Parathyroid adenoma (tissue), 2 donors: ENCODE measurements around the gene MATN4.

Experiments used
- H2AFZ ChIP-seq: fragments of 300-600 bp; sonication (generic); one replicate; pipeline ENCODE4 v1.7.0; 2017; ENCODE audit warnings: antibody characterized with exemption, mild to moderate bottlenecking
- H3K27ac ChIP-seq: fragments of 300-600 bp; sonication (generic); one replicate; pipeline ENCODE4 v1.7.0; 2017
- H3K27me3 ChIP-seq: fragments of 300-600 bp; sonication (generic); one replicate; pipeline ENCODE4 v1.7.0; 2017; ENCODE audit warnings: low read length; ENCODE audit not compliant: control insufficient read depth, insufficient read depth
- H3K36me3 ChIP-seq: fragments of 300-600 bp; sonication (generic); one replicate; pipeline ENCODE4 v1.7.0; 2017; ENCODE audit warnings: low read length; ENCODE audit not compliant: control insufficient read depth, insufficient read depth
- H3K4me1 ChIP-seq: fragments of 300-600 bp; sonication (generic); one replicate; pipeline ENCODE4 v1.7.0; 2017; ENCODE audit warnings: control low read depth
- H3K4me2 ChIP-seq: fragments of 300-600 bp; sonication (generic); one replicate; pipeline ENCODE4 v1.7.0; 2017; ENCODE audit warnings: low read length
- H3K4me3 ChIP-seq: fragments of 300-600 bp; sonication (generic); one replicate; pipeline ENCODE4 v1.7.0; 2017; ENCODE audit warnings: low read depth, low read length
- H3K79me2 ChIP-seq: fragments of 300-600 bp; sonication (generic); one replicate; pipeline ENCODE4 v1.7.0; 2017; ENCODE audit warnings: control low read depth
- H3K9ac ChIP-seq: fragments of 300-600 bp; sonication (generic); one replicate; pipeline ENCODE4 v1.7.0; 2017; ENCODE audit warnings: mild to moderate bottlenecking
- H3K9me3 ChIP-seq: fragments of 300-600 bp; sonication (generic); one replicate; pipeline ENCODE4 v1.7.0; 2017; ENCODE audit warnings: low read length; ENCODE audit not compliant: control insufficient read depth
- TF ChIP-seq, protein P1 (sequence below): fragments of 300-600 bp; sonication (generic); IDR thresholded peaks from one replicate; pipeline ENCODE4 v1.7.0; 2017; ENCODE audit warnings: antibody characterized with exemption, mild to moderate bottlenecking
- donor health status: primary hyperparathyroidism.

MATN4 gene

DNA sequence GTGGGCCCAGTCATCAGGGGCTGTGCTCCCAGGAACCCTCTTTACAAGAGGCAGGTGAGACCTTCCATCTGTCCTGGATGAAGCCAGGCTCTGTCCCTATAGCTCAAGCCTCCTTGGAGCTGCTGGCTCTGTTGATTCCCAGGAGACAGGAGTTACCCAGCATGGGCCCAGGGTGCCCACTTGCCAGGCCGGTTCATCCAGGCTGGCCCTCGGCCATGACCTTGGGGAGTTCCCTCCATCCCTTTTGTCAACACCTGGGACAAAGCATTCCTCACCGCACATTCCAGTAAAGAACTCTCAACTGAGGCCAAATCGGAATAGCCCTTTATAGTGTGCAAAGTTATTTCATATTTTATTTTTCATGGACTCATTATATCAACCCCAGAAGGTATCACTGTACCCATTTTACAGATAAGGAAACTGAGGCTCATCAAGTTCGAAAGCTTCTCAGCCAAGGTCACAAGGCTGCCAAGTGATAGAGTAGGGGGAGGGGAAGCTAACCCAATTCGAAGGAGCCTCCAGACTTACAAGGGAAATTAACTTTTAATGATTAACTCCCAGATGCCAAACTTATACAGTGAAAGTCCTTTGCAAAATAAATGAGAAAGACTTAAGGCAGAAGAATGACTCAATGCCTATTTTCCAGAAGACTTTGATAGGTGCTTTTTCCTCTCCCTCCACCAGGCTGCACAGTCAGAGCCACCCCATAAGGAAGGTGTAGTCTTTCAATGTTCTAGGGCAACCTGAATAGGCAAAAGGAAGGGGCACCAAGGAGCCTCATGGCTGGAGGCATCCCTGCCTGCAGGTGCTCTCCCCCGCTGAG lies 21.6 kb upstream of the MATN4 start:
- Histone ChIP-seq H3K4me3 (no peak overlapping the region), H3K4me1 (no peaks in the 10 kb centered on the region), H2AFZ (no peak overlapping the region), H3K9me3 (no peaks in the 10 kb centered on the region), H3K27me3 (no peaks in the 10 kb centered on the region), H3K27ac (no peak overlapping the region), H3K4me2 (no peak overlapping the region), H3K79me2 (no peaks in the 10 kb centered on the region), H3K9ac (no peak overlapping the region), H3K36me3 (no peaks in the 10 kb centered on the region)
- TF ChIP-seq, protein P1, sequence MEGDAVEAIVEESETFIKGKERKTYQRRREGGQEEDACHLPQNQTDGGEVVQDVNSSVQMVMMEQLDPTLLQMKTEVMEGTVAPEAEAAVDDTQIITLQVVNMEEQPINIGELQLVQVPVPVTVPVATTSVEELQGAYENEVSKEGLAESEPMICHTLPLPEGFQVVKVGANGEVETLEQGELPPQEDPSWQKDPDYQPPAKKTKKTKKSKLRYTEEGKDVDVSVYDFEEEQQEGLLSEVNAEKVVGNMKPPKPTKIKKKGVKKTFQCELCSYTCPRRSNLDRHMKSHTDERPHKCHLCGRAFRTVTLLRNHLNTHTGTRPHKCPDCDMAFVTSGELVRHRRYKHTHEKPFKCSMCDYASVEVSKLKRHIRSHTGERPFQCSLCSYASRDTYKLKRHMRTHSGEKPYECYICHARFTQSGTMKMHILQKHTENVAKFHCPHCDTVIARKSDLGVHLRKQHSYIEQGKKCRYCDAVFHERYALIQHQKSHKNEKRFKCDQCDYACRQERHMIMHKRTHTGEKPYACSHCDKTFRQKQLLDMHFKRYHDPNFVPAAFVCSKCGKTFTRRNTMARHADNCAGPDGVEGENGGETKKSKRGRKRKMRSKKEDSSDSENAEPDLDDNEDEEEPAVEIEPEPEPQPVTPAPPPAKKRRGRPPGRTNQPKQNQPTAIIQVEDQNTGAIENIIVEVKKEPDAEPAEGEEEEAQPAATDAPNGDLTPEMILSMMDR: no peak

DNA sequence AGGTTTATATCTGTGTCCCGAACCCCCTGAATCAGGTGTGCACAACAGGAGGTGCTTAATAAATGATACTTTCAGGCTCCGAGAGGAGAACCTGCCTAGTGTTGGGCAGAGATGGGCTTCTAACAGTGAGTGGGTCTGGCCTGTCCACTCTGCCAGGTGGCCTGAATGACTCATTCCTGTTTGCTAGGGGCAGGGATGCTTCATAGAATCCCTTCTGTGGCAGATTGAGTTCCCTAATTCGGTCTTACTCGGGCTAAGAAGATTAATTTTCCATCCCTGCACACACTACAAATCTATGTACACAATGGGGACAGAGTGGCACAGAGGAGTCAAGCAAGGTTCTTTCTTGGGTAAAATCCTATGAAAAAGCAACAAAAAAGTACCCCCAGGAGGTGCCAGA lies 20.4 kb upstream of the MATN4 start:
- TF ChIP-seq, protein P1: no peak
- Histone ChIP-seq H3K9ac (no peak overlapping the region), H3K36me3 (no peaks in the 10 kb centered on the region), H3K27me3 (no peaks in the 10 kb centered on the region), H3K9me3 (no peaks in the 10 kb centered on the region), H3K4me1 (no peaks in the 10 kb centered on the region), H3K4me3 (no peak overlapping the region), H3K4me2 (no peak overlapping the region), H3K27ac (no peak overlapping the region), H3K79me2 (no peaks in the 10 kb centered on the region), H2AFZ (no peak overlapping the region)

DNA sequence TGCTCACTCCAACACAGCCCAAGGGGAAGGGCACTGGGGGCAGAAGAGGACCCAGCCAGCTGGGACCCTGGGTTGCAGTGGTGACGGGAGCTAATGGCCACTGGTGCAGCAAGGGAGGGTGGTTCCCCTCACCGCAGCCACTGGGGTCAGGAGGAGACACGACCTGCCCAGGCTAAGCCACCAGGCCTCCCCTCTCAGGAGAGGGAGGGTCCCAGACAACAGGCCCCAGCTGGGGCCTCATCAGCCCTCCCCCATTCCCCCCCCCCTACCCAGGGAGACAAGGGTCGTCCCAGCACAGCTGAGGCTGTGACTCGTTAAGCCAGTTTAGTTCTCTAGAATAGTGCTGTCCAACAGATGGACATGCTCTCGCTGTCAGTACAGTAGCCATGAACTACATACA lies 17.3 kb upstream of the MATN4 start:
- H3K9me3 ChIP-seq: no peaks in the 10 kb centered on the region
- TF ChIP-seq, protein P1: no peak
- no peaks in the 10 kb centered on the region for H3K79me2 ChIP-seq
- H3K4me3 ChIP-seq: no peak overlapping the region
- H3K9ac ChIP-seq: no peak overlapping the region
- H2AFZ ChIP-seq: no peak overlapping the region
- H3K27me3 ChIP-seq: no peaks in the 10 kb centered on the region
- no peak overlapping the region for H3K27ac ChIP-seq
- no peaks in the 10 kb centered on the region for H3K36me3 ChIP-seq
- no peaks in the 10 kb centered on the region for H3K4me1 ChIP-seq
- H3K4me2 ChIP-seq: no peak overlapping the region

DNA sequence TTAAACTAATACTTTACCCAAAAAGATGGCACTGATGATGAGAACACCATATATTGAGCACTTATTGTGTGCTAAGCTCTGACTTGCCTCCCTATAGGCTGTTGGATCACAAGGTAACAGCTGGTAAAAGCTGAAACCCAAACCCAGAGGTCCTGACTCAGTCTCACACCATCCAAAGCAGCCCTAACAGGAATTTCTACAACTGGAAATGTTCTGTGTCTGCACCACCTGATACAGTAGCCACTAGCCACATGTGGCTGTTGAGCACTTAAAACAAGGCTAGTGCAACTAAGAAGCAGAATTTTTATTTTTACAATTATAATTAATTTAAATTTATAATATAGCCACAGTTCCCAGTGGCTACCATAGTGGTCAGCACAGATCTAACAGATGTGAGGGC lies 15.6 kb upstream of the MATN4 start:
- no peaks in the 10 kb centered on the region for H3K36me3 ChIP-seq
- TF ChIP-seq, protein P1: no peak
- H3K4me3 ChIP-seq: no peak overlapping the region
- no peaks in the 10 kb centered on the region for H3K27me3 ChIP-seq
- H3K27ac ChIP-seq: no peak overlapping the region
- no peaks in the 10 kb centered on the region for H3K79me2 ChIP-seq
- no peaks in the 10 kb centered on the region for H3K4me1 ChIP-seq
- no peaks in the 10 kb centered on the region for H3K9me3 ChIP-seq
- no peak overlapping the region for H3K9ac ChIP-seq
- H3K4me2 ChIP-seq: no peak overlapping the region
- H2AFZ ChIP-seq: no peak overlapping the region

DNA sequence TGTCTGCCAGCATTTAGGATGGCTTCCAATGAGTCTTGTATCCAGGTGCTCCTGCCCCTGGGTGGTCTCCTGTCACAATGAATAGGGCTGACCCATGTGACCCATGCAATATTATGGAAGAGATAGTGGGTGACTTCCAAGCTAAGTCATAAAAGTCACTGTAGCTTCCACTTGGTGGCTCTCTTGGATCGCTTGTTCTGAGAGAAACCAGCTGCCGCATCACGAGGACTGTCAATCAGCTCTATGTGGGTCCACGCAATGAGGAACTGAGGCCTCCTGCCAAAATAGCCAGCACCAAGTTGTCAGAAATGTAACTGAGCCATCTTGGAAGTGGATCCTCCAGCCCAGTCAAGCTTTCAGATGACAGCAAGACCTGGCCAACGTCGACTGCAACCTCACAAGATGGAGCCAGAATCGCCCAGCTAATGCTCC lies 14.9 kb upstream of the MATN4 start:
- Histone ChIP-seq H3K36me3 (no peaks in the 10 kb centered on the region), H3K27me3 (no peaks in the 10 kb centered on the region), H3K79me2 (no peaks in the 10 kb centered on the region), H3K4me3 (no peak overlapping the region), H3K9ac (no peak overlapping the region), H3K4me1 (no peaks in the 10 kb centered on the region), H3K4me2 (no peak overlapping the region), H3K27ac (no peak overlapping the region), H3K9me3 (no peaks in the 10 kb centered on the region), H2AFZ (peak overlapping the region; percentile 48)
- TF ChIP-seq, protein P1: peak; percentile 42
